Stimulated activated CD4-positive, alpha-beta T cell treated with anti-CD3 and anti-CD28 coated beads, TNF-alpha, amount 100 ng/mL, for 48 hours (primary cell): ENCODE results near the gene VWDE.
"Not testable (repeated sequence)": the region's sequence is repeated elsewhere in the genome, so short reads cannot be mapped to it uniquely, and the experiment has no call there.

Source experiments
- DNase-seq, 3 donors: peaks; one replicate each; pipeline ENCODE4 v3.0.0-alpha.2; 2020; ENCODE audit warnings: low read depth in 3 of 3

Gene VWDE

DNA sequence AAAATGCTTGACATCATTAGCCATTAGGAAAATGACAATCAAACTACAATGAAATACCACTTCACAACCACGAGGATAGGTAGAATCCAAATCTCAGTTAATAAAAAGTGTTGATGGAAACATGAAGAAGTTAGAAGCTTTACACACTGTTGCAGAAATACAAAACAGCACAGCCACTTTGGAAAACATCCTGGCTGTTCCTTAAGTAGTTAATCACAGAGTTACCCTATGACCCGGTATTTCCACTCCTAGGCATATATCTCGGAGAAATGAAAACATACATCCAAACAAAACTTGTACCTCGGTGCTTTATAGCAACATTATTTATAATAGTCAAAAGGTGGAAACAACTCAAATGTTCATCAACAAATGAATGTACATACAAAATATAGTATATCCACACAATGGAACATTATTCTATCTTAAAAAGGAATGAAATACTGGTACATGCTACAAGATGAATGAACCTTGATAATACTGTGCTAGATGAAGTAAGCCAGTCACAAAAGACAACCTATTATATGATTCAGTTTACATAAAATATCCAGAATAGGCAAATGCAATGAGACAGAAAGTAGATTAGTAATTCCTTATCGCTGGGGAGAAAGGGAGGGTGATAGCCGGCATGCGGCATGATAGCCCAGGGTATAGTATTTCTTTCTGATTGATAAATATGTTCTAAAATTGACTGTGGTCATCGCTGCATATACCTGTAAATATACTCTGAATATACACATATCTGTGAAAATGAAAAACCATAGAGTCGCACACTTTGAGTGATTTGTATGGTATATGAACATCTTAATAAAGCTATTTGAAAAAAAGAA, 1.9 kb downstream of the VWDE start:
- no peak for DNase-seq

GRCh38 chr7:12398186-12398585, 5.5 kb downstream of the VWDE start:
- DNase-seq, result no peak

- no peak for DNase-seq
These were observed 6.0 kb downstream of the VWDE start for GRCh38 chr7:12397671-12398070.

DNA sequence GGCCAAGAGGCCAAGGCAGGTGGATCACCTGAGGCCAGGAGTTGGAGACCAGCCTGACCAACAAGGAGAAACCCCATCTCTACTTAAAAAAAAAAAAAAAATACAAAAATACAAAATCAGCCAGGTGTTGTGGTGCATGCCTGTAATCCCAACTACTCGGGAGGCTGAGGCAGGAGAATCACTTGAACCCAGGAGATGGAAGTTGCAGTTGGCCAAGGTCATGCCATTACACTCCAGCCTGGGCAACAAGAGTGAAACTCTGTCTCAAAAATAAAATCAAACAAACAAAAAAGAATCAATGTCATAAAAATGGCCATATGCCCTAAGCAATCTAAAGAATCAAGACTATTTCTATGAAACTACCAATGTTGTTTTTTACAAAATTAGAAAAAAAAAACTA, 7.0 kb downstream of the VWDE start:
- not testable (repeated sequence) for DNase-seq

DNA sequence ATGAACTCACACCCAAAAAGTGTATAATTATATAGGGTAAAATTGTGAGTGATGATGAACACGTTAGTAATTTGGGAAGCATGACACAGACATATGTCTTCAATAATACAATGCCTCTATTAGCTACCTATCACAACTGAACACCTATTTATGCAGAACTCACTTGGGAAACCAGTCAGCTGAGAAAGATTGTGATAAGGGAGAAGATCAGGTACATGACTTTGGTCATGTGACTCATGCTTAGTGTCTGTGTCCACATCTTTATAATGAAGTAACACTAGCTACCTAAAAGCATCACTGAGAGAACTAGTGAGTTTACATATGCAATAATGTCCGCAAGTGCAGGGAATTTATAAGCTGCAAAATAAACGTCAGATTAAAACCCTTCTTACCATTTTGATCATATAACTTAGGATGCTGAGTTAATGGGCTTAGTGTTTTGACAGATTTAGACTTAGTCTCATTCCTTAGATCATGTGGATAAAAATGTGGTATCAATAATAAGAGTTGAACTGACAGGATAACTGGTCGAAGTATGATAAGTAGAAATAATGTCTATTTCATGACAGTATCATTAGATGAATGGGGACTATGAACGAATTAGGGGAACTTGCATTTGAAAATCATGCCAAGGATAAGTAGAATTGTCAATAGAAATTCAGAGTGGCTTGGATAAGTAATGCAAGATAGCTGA, 11.6 kb downstream of the VWDE start:
- no peak for DNase-seq

- DNase-seq, result no peak
These were observed 14.5 kb downstream of the VWDE start for GRCh38 chr7:12389089-12389700.

DNA sequence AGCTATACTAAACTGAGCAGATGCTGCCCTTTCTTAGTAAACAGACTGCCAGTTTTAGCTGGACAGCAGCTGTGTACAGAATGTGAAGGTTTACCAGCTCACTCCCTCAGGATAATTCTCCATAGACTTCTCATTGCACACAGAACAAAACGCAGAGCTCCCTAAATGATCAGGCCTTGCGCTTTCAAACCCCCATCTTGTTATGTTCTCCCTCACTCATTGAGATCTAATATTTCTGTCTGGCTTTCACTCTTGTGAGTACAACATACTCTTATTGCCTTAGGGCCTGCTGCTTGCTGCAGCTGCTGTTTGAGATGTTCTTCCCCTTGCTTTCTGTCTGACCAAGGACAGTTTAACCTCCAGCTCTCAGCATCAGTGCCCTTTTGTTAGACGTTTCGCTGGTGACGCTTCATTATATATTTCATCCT, 17.3 kb downstream of the VWDE start:
- no peak for DNase-seq

GRCh38 chr7:12385364-12385786, 18.3 kb downstream of the VWDE start:
- DNase-seq, result no peak

GRCh38 chr7:12383377-12383776, 20.3 kb downstream of the VWDE start:
- DNase-seq, result no peak

GRCh38 chr7:12378389-12378788, 25.3 kb downstream of the VWDE start:
- DNase-seq, result no peak

- no peak for DNase-seq
These were observed 26.3 kb downstream of the VWDE start for GRCh38 chr7:12377406-12377805.

GRCh38 chr7:12373580-12374263, 29.9 kb downstream of the VWDE start:
- no peak for DNase-seq

GRCh38 chr7:12370249-12370648, 33.4 kb downstream of the VWDE start:
- no peak for DNase-seq

DNA sequence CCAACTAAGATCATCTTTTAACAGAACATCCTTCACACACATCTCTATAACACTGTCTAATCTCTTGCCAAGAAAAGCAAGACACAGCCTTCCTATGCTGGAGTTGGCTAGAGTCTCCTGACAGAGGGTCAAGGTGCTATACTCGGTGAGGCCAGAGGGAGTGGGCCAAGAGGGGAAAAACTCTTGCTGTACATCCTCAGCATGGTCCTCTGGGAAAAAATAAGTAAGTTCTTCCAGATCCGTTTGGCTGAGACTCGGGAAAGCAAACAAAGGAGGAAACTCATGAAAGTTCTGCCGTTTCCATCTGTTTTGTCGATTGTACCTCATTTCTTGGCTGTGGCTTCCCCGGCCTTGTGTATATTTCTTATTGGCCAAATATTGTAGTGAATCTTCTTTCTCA, 33.9 kb downstream of the VWDE start:
- no peak for DNase-seq

DNA sequence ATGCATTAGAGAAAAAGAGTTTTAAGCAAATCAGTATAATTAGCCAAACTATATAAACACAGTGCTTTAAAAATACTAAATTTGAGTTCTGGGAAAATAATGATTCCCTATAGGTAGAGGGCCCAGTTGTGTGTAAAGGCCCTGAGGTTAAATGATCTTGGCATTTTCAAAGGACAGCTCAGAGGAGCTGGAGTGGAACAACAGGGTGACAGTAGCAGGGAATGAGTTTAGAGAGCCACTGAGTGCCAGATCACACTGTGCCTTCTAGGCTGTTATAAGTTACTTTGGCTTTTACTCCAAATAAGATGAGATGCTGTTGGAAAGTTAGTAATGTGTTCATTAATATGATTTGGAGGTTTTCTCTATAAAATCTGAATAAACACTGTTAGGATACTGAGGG, 34.6 kb downstream of the VWDE start:
- no peak for DNase-seq

- no peak for DNase-seq
These were observed 42.7 kb downstream of the VWDE start for GRCh38 chr7:12360948-12361347.

- DNase-seq, result no peak
These were observed 45.0 kb downstream of the VWDE start for GRCh38 chr7:12358694-12359093.

- DNase-seq, result no peak
These were observed 46.2 kb downstream of the VWDE start for GRCh38 chr7:12357508-12357907.

DNA sequence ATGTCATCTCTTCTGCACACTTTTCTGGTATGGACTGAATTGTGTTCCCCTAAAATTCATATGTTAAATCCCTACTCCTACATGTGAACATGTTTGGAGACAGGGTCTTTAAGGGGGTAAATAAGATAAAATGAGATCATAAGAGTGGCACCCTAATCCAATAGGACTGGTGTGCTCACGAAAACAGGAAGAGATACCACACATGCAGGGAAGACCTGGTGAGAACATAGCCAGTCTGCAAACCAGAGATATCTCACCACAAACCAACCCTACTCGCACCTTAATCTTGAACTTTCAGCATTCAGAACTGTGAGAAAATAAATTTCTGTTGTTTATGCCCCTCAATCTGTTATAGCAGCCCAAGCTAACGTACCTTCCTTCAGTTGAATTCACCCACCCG, 51.8 kb downstream of the VWDE start:
- DNase-seq, result no peak

DNA sequence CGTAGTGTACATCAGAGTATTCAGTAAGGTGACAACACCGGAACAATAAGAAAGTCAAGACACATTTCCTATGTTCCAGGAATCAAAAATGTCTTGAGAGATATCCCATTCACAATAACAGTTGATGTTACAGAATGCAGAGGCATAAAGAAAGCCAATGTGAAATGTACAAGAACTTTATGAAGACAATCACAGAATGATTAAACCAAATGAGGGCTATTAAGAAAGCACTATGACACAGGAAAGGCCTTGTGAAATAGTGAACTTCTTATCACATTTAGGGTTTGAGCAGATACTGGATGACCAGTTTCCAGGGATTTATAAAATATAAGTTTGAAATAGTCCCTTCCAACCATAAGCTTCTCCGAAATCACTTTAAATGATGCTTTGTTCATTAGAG, 52.7 kb downstream of the VWDE start:
- DNase-seq, result no peak

GRCh38 chr7:12337095-12337494, 66.6 kb downstream of the VWDE start:
- DNase-seq, result no peak
